Common myeloid progenitor, CD34-positive (primary cell): ENCODE measurements around the gene KAZN.

Source experiments
- CTCF ChIA-PET: fragments of 350-600 bp; sonication (Branson Sonifier 250); formaldehyde crosslinking; loops from one replicate; lab custom pipeline; 2021; ENCODE audit warnings: antibody characterized with exemption; lab: Charles Lee
- POLR2A ChIA-PET: fragments of 350-600 bp; sonication (Branson Sonifier 250); formaldehyde crosslinking; loops from one replicate; lab custom pipeline; 2021; ENCODE audit warnings: antibody characterized with exemption; lab: Charles Lee
- DNase-seq, 3 donors: peaks; one replicate each; pipeline versions ENCODE4 v3.0.0 to v3.0.0-alpha.2; 2013
- H3K27ac ChIP-seq, 2 experiments: 1 replicate in 1 of 2; 2 replicates in 1 of 2; pipeline ENCODE4 v1.7.0; 2013; ENCODE audit warnings: inconsistent platforms in 2 of 2, low read length in 2 of 2, mild to moderate bottlenecking in 2 of 2, low read depth in 1 of 2, moderate library complexity in 1 of 2; ENCODE audit not compliant: severe bottlenecking in 2 of 2, insufficient read depth in 1 of 2, poor library complexity in 1 of 2
- H3K27me3 ChIP-seq, 5 experiments: replicated peaks in 2 of 5; 1 replicate in 3 of 5; 2 replicates in 2 of 5; pipeline versions ENCODE4 v1.6.1 to v1.7.0; 2013; ENCODE audit warnings: low read length in 4 of 5, mild to moderate bottlenecking in 2 of 5, moderate library complexity in 2 of 5, inconsistent platforms in 1 of 5; ENCODE audit not compliant: insufficient read depth in 5 of 5, control insufficient read depth in 4 of 5
- H3K36me3 ChIP-seq, 4 experiments: 1 replicate in 2 of 4; 2 replicates in 2 of 4; pipeline versions ENCODE4 v1.6.1 to v1.7.0; 2013; ENCODE audit warnings: low read length in 3 of 4, control low read depth in 1 of 4, mild to moderate bottlenecking in 1 of 4; ENCODE audit not compliant: control insufficient read depth in 4 of 4, insufficient read depth in 4 of 4
- H3K4me1 ChIP-seq, 4 experiments: 1 replicate in 3 of 4; 2 replicates in 1 of 4; pipeline versions ENCODE4 v1.6.1 to v1.7.1; 2013; ENCODE audit warnings: low read length in 3 of 4, mild to moderate bottlenecking in 3 of 4, control low read depth in 1 of 4, inconsistent platforms in 1 of 4, moderate library complexity in 1 of 4; ENCODE audit not compliant: control insufficient read depth in 4 of 4, insufficient read depth in 4 of 4; ENCODE audit errors: control extremely low read depth in 1 of 4
- H3K4me3 ChIP-seq, 7 experiments: 1 replicate in 4 of 7; 2 replicates in 3 of 7; pipeline versions ENCODE4 v1.5.1 to v1.7.0; 2013; ENCODE audit warnings: mild to moderate bottlenecking in 7 of 7, low read length in 6 of 7, moderate library complexity in 6 of 7, inconsistent platforms in 2 of 7, low read depth in 2 of 7, control low read depth in 1 of 7; ENCODE audit not compliant: insufficient read depth in 4 of 7, control insufficient read depth in 1 of 7; ENCODE audit errors: extremely low read depth in 1 of 7
- H3K9me3 ChIP-seq, 5 experiments: 1 replicate in 4 of 5; 2 replicates in 1 of 5; pipeline versions ENCODE4 v1.6.1 to v1.7.1; 2013; ENCODE audit warnings: low read length in 4 of 5, mild to moderate bottlenecking in 2 of 5, inconsistent platforms in 1 of 5, low read depth in 1 of 5, moderate library complexity in 1 of 5; ENCODE audit not compliant: control insufficient read depth in 4 of 5, insufficient read depth in 2 of 5; ENCODE audit errors: control extremely low read depth in 1 of 5
- WGBS: methylation state at CpG from one replicate; pipeline ENCODE4 v1.1.5; 2013; ENCODE audit not compliant: insufficient coverage; 5-methylcytosine and 5-hydroxymethylcytosine counted together

KAZN gene

DNA sequence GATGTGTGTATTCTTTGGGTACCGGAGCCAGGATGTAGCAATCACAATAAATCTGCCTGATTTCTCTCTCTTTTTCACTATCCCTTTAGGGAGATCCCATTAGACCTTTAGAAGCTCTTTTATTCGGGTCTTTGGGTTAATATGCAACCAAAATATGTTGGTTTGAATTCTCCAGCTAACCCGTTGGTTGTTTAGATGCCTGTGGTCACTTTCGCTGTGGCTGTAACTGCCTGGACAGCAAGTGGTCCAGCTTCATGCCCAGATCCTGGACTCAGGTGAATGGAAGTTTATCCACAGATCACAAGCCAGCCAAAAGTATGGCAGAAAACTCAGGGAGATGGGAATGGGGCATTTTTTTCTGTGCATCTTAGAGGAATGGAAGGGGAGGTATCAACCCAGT lies 12.3 kb downstream of the KAZN start:
- peaks cover 0 to 12% (median 2%) of the 10 kb centered on the region in 5 experiments for H3K27me3 ChIP-seq
- WGBS, result 100% methylated on average over 2 of the region's 4 CpGs
- no peak overlapping the region for H3K4me3 ChIP-seq
- ChIA-PET POLR2A (no interaction called here), CTCF (interaction anchor here (0.9 to 3.3 kb wide), 4 partner anchors 11 to 122 kb away, joined by 3 to 9 read pairs (median 3); no protein-coding TSS in a partner anchor)
- H3K9me3 ChIP-seq, result no peaks in the 10 kb centered on the region
- H3K4me1 ChIP-seq, result no peaks in the 10 kb centered on the region
- H3K27ac ChIP-seq, result no peak overlapping the region
- DNase-seq, result no peak
- H3K36me3 ChIP-seq, result no peaks in the 10 kb centered on the region

- Histone ChIP-seq H3K27me3 (peaks cover 0 to 6% (median 0%) of the 10 kb centered on the region in 5 experiments), H3K9me3 (no peaks in the 10 kb centered on the region), H3K4me1 (no peaks in the 10 kb centered on the region), H3K36me3 (no peaks in the 10 kb centered on the region), H3K27ac (no peak overlapping the region), H3K4me3 (no peak overlapping the region)
- DNase-seq, result peak in 2 of 3 donors; percentile 15 to 36
- CTCF ChIA-PET, result interaction anchor here (1.0 to 1.3 kb wide), 3 partner anchors 44 to 193 kb away, joined by 3 to 5 read pairs (median 3); no protein-coding TSS in a partner anchor
- POLR2A ChIA-PET, result no interaction called here
- WGBS, result 100% methylated on average over 2 of the region's 3 CpGs
These were observed 13.3 kb downstream of the KAZN start for GRCh38 chr1:14611792-14612191.

DNA sequence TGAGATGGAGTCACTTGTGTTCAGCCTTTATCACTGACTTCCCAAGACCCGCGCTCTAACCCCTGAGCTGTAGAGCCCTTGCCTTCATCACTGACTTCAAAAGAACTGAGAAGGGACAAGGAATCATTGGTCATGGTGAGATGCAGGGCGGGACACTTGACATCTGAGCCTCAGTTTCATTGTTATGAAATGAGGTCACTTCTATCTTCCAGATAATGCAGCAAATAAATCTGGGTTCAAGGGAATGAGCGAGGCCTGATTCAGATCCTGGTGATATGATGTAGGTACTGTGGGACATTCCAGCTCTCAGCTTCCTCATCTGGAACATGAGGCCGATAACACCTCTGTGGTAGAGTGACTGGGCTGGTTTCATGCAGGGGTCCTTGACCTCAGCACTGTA lies 13.8 kb downstream of the KAZN start:
- Histone ChIP-seq H3K9me3 (peaks cover 0 to 2% (median 0%) of the 10 kb centered on the region in 5 experiments), H3K4me3 (no peak overlapping the region), H3K27me3 (peaks cover 0 to 8% (median 0%) of the 10 kb centered on the region in 5 experiments), H3K27ac (no peak overlapping the region), H3K36me3 (no peaks in the 10 kb centered on the region), H3K4me1 (no peaks in the 10 kb centered on the region)
- ChIA-PET CTCF (interaction anchor here (1.2 to 1.3 kb wide), 2 partner anchors 119 to 192 kb away, joined by 3 to 5 read pairs; no protein-coding TSS in a partner anchor), POLR2A (no interaction called here)
- no peak for DNase-seq
- WGBS, result 100% methylated on average over 5 of the region's 5 CpGs

DNA sequence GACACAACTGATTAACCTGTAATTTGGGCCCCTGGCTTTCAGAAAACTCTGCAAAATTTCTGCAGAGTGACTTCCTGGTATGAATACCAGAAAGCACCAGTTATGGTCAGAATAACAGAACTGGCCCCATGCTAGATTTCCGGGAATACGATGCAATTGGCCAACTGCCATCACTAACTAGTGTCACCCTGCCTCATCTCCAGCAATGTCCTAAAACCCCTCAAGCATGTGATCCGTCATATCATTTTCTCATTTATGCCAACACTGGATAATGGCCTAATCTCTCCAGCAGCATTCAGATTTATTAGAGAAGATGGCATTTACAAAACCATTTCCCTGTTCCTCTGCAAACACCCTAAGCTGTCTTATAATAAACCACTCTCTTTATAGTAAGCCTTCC lies 15.4 kb downstream of the KAZN start:
- 94% methylated on average over 3 of the region's 3 CpGs for WGBS

DNA sequence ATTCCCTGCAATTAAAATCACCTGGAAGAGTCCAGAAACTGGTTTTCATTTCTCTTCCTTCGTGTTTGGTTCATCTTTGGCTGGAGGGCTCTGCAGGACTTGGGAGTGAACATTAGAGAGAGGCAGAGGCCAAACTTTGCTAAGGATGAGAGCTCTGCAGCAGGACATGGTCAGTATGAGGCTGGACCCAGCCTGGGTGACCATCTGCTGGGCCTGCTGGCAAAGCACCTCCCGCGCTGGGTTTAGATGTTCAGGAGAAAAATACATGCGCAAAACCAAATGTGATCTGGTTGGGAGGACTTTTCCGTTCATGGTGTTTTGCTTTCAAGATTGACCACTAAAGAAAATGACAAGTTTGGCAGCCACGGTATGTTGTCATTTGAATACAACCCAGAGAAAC lies 15.9 kb downstream of the KAZN start:
- ChIA-PET POLR2A (no interaction called here), CTCF (no interaction called here)
- H3K27ac ChIP-seq, result no peak overlapping the region
- peaks cover 0 to 4% (median 0%) of the 10 kb centered on the region in 5 experiments for H3K27me3 ChIP-seq
- H3K4me3 ChIP-seq, result no peak overlapping the region
- H3K4me1 ChIP-seq, result no peaks in the 10 kb centered on the region
- 93% methylated on average over 6 of the region's 6 CpGs for WGBS
- peaks cover 0 to 8% (median 5%) of the 10 kb centered on the region in 5 experiments for H3K9me3 ChIP-seq
- H3K36me3 ChIP-seq, result no peaks in the 10 kb centered on the region
- no peak for DNase-seq

More for the DNA sequence above, 15.4 kb downstream of the KAZN start:
- Histone ChIP-seq H3K4me1 (no peaks in the 10 kb centered on the region), H3K9me3 (peaks cover 0 to 8% (median 5%) of the 10 kb centered on the region in 5 experiments), H3K36me3 (no peaks in the 10 kb centered on the region), H3K27me3 (peaks cover 0 to 7% (median 0%) of the 10 kb centered on the region in 5 experiments), H3K4me3 (no peak overlapping the region), H3K27ac (no peak overlapping the region)
- CTCF ChIA-PET, result no interaction called here
- no peak for DNase-seq
- POLR2A ChIA-PET, result no interaction called here

DNA sequence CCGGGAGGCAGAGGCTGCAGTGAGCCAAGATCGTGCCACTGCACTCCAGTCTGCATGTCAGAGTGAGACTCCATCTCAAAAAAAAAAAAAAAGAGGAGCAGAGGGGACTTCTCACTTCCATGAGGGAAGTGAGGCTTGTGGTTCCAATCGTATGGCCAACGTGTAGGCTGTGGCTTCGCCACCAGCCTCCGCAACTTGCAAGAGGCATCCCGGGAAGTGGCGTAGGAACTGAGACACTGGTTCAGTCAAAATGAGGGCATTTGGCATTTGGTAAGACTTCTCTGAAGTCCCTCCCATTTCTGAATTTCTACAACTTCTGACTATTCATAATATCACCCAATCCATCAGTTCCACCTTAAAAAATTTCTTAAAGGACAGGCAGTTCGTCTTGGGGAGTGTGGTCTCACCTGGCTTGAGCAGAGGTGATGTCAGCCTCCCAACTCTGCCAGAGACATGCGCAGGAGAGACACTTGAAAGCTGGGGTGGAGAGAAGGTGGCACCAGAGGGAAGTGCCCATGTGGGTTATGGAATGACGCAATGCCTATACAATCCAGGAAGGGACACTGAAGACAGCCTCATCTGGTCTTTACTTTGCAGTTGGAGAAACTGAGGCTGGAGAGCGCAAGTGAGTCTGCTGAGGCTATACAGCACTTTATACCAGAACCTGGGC lies 17.2 kb downstream of the KAZN start:
- POLR2A ChIA-PET, result no interaction called here
- Histone ChIP-seq H3K4me1 (no peaks in the 10 kb centered on the region), H3K27me3 (peaks cover 0 to 4% (median 0%) of the 10 kb centered on the region in 5 experiments), H3K36me3 (no peaks in the 10 kb centered on the region), H3K4me3 (no peak overlapping the region), H3K9me3 (peaks cover 0 to 8% (median 5%) of the 10 kb centered on the region in 5 experiments), H3K27ac (no peak overlapping the region)
- WGBS, result 92% methylated on average over 12 of the region's 12 CpGs
- DNase-seq, result no peak
- CTCF ChIA-PET, result no interaction called here

DNA sequence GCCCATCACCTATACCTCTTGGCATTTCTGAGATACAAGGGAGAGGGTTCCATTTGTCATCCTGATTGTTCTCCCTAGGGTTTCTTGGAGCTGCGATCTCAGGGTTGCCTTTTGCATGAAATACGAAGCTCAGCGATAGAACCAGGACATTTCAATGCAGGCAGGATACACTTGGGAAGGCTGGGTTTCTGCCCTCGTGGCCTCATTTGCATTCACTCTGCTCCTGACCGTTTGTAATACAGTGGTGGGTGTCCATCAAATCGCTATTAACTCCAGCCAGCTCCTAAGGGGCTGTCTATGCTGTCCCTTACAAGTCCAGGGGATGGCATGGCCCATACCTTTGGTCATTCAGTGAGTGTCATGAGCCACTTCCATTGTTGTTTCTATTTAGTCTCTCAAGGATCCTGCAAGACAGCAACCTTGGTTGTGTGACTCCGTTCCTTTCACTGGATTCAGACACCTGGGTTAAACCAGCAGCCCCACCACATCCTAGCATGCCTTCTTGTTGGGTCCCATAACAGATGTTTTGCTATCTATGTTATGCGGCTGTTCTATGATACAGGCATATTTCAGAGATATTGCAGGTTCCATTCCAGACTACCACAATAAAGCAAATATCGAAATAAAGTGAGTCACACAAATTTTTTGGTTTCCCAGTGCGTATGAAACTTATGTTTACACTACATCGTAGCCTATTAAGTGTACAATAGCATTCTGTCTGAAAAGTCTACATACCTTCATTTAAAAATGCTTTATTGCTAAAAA lies 18.3 kb downstream of the KAZN start:
- no peaks in the 10 kb centered on the region for H3K36me3 ChIP-seq
- CTCF ChIA-PET, result no interaction called here

More for the DNA sequence above, 18.3 kb downstream of the KAZN start:
- POLR2A ChIA-PET, result no interaction called here
- H3K4me3 ChIP-seq, result no peak overlapping the region
- peaks cover 0 to 8% (median 5%) of the 10 kb centered on the region in 5 experiments for H3K9me3 ChIP-seq
- WGBS, result 75% methylated on average over 7 of the region's 11 CpGs
- H3K4me1 ChIP-seq, result no peaks in the 10 kb centered on the region
- peaks cover 0 to 4% (median 0%) of the 10 kb centered on the region in 5 experiments for H3K27me3 ChIP-seq
- no peak for DNase-seq
- no peak overlapping the region for H3K27ac ChIP-seq
